H54 (cell line): ENCODE measurements around the gene ZNF217.
"Not testable (repeated sequence)": the region's sequence is repeated elsewhere in the genome, so short reads cannot be mapped to it uniquely, and the experiment has no call there.

ENCODE experiments used
- DNase-seq: peaks from one replicate; pipeline ENCODE4 v3.0.0; 2011; ENCODE audit warnings: low spot score, mixed read lengths; ENCODE audit not compliant: insufficient read length
- FAIRE-seq: peaks from 3 replicates; lab custom pipeline; 2011; peaks lifted over from hg19 to GRCh38; lab: Jason Lieb, UNC
- POLR2A ChIP-seq: IDR thresholded peaks from 2 replicates; pipeline ENCODE4 v1.6.1; 2011; ENCODE audit warnings: low read depth, mild to moderate bottlenecking, low read length

The ZNF217 gene

DNA sequence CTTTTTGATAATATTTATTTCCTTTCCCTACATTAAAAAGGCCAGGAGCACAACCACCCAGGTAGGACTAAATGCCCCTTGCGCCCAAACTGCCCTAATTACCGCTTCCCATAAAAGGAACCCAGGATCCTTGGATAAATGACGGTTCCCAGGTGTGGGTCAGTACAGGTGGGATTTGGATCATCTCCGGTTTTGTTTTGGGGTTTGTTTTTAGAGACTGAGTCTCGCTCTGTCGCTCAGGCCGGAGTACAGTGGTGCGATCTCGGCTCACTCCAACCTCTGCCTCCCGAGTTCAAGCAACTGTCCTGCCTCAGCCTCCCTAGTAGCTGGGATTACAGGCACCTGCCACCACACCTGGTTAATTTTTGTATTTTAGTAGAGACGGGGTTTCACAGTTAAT, 28.4 kb downstream of the ZNF217 start:
- FAIRE-seq (no peak), DNase-seq (no peak)
- TF ChIP-seq POLR2A: no peak

GRCh38 chr20:53562104-53562764, 31.4 kb downstream of the ZNF217 start:
- FAIRE-seq, DNase-seq: not testable (repeated sequence)

DNA sequence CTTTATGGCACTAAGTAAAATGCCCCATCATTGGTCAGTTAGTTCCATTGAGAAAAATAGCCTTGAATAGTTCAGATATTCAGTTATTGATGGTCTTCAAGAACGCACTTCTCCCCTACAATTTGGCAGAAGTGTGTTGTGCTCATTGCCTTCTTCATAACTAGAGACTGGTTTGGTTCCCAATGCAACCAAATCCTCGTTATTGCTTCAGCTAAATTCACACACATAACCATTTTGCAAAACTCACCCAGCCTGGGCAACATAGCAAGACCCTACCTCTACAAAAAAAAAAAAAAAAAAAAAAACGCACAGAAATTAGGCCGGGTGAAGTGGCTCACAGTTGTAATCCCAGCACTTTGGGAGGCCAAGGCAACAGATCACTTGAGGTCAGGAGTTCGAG, 32.1 kb downstream of the ZNF217 start:
- no peak for FAIRE-seq
- no peak for TF ChIP-seq POLR2A
- DNase-seq: no peak

DNA sequence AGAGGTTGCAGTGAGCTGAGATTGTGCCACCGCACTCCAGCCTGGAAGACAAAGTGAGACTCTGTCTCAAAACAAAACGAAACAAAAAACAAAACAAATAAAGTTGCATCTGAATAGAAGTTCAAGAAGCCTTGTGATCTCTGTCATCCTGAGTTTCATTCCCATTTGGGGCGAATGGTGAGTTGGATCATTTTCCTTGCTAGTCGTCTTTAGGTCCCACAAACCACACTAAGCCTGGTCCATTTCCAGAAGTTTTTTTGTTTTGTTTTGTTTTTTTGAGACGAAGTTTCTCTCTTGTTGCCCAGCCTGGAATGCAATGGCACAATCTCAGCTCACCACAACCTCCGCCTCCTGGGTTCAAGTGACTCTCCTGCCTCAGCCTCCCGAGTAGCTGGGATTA, 33.8 kb downstream of the ZNF217 start:
- DNase-seq (no peak), FAIRE-seq (no peak)
- TF ChIP-seq POLR2A: no peak

GRCh38 chr20:53557130-53557529, 36.5 kb downstream of the ZNF217 start:
- FAIRE-seq: no peak
- no peak for DNase-seq
- TF ChIP-seq POLR2A: no peak

GRCh38 chr20:53556267-53556897, 37.3 kb downstream of the ZNF217 start:
- FAIRE-seq: no peak
- no peak for TF ChIP-seq POLR2A
- DNase-seq: no peak

GRCh38 chr20:53555816-53556215, 37.8 kb downstream of the ZNF217 start:
- TF ChIP-seq POLR2A: no peak
- FAIRE-seq: no peak
- no peak for DNase-seq

- DNase-seq (no peak), FAIRE-seq (no peak)
- TF ChIP-seq POLR2A: no peak
Observed at GRCh38 chr20:53555081-53555480, 38.6 kb downstream of the ZNF217 start.

DNA sequence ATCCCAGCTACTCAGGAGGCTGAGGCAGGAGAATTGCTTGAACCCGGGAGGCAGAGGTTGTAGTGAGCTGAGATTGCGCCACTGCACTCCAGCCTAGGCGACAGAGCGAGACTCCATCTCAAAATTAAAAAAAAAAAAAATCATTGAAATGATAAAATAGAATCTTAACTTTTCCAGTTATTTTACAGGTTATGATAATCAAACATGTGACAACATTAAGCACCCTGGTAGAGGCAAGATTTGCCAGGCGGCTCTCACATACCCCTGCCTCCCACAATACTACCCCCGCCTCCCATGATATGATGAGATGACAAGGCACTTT, 41.1 kb downstream of the ZNF217 start:
- DNase-seq, FAIRE-seq: not testable (repeated sequence)

- not testable (repeated sequence) for FAIRE-seq, DNase-seq
Observed at GRCh38 chr20:53551719-53552571, 41.7 kb downstream of the ZNF217 start.

DNA sequence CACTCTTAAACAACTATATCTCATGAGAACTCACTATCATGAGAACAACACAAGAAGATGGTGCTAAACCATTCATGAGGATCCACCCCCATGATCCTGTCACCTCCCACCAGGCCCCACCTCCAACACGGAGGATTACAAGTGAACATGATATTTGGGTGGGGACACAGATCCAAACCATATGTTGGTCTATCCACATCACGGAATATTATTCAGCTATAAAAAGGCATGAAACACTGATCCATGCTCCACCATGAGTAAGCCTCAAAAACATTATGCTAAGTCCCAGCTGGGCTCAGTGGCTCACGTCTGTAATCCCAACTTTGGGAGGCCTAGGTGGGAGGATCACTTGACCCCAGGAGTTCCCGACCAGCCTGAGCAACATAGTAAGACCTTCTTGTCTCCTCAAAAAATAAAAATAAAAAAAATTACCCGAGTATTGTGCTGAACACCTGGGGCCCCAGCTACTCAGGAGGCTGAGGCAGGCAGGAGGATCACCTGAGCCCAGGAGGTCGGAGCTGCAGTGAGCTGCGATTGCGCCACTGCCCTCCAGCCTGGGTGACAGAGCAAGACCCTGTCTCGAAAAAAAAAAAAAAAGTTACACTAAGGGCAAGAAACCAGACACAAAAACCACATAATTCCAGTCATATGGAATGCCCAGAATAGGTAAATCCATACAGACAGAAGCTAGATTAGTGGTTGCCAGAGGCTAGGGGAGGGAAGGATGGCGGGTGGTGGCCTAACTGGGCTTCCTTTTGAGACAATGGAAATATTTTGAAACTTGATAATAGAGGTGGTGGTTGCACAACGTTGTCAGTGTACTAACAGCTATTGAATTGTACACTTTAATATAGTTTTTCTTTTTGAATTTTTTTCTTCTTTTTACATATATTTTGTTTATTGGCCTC, 43.1 kb downstream of the ZNF217 start:
- TF ChIP-seq POLR2A: no peak
- DNase-seq (no peak), FAIRE-seq (no peak)

GRCh38 chr20:53547664-53548239, 45.9 kb downstream of the ZNF217 start:
- FAIRE-seq (no peak), DNase-seq (peak; percentile 38)
- TF ChIP-seq POLR2A: no peak

GRCh38 chr20:53539516-53539915, 54.1 kb downstream of the ZNF217 start:
- no peak for TF ChIP-seq POLR2A
- FAIRE-seq: no peak

DNA sequence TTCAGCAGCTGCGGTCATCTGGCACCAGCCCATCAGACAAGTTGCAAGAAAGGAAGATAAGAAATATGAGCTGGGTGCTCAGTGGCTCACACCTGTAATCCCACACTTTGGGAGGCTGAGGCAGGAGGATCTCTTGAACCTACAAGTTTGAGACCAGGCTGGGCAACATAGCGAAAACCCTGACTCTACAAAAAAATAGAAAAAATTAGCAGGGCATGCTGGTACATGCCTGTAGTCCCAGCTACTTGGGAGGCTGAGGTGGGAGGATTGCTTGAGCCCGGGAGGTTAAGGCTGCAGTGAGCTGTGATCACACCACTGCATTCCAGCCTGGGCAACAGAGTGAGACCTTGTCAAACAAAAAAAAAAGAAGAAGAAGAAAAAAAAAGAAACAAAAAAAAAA, 57.3 kb downstream of the ZNF217 start:
- DNase-seq, FAIRE-seq: not testable (repeated sequence)

More at GRCh38 chr20:53539516-53539915, 54.1 kb downstream of the ZNF217 start:
- no peak for DNase-seq
